HG02943 (cell line): ENCODE measurements around the gene FAM117B.

Experiments used
- ATAC-seq: cut with Tn5 transposase; IDR thresholded peaks from one replicate; pipeline ENCODE4 v1.9.1; 2021; ENCODE audit warnings: mild to moderate bottlenecking, low read depth, moderate library complexity; ENCODE audit not compliant: unreplicated experiment

FAM117B gene

DNA sequence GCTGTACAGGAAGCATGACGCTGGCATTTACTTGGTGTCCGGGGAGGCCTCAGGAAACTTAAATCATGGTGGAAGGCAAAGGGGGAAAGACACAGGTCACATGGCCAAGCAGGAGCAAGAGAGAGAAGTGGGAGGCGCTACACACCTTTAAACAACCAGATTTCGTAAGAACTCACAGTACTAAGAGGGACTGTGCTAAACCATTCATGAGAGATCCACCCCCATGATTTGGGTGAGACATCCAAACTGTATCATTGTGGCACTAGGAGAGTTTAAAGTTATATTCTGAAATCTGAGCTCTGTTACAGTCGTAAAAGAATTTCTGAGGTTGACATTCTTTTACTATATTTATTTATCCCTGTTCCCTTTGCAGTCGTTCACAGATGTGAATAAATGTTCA lies 120.2 kb downstream of the FAM117B start:
- no peak for ATAC-seq

DNA sequence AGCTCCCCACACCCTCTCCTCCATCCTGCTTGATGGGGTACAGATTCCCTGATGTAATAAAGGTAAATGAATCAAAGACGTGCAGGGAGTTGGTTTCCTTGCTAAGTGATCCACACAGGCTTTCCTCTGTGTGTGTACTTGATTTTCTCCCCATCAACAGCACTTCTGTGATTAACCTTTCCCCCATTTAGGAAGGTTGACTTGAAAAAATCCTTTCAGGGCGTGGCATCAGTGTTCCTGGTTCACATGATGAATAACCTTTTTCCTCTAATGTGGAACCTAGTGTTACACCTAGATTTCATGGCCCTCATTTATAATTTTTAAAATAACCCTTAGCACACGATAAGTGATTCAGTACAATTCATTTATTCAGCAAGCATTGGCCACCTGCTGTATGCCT lies 121.8 kb downstream of the FAM117B start:
- no peak for ATAC-seq

DNA sequence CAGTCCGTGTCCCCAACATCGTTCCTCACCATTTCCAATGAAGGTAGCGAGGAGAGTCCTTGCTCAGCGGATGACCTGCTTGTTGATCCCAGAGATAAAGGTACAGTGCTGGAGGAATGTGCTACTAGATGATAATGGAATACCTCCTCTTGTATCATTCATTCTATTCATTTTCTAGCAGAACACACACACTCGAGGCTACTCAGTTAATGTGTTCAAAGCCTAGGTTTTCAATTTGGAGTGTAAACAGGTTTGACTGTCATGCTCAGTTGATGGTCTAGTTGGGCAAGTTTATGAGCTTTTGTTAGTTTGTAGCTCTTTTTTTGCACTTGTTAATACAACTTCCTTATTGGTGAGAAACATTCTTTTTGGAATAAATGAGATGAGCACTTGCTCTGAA lies 122.6 kb downstream of the FAM117B start:
- no peak for ATAC-seq

DNA sequence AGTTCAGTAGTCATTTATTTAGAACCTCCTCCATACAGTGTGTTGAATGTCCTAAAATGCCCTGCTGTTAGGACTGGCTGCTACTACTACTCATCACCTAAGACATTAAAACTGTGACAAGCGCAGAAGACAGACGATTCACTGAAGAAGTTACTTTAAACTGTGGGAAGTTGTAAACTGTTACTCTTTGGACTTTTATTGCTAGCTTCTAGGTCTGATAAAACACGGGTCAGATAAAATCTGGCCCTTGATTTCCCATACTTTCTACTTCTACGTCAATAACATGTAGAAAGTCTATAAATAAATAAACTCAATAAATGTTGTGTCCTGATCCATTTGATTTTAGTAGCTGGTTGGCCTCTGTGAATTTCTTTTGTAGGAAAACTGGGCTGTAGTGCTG lies 123.4 kb downstream of the FAM117B start:
- no peak for ATAC-seq

- no peak for ATAC-seq
These were observed 123.8 kb downstream of the FAM117B start for GRCh38 chr2:202758604-202759003.

GRCh38 chr2:202760848-202761247 lies 126.1 kb downstream of the FAM117B start:
- no peak for ATAC-seq

GRCh38 chr2:202762556-202762955 lies 127.8 kb downstream of the FAM117B start:
- no peak for ATAC-seq

DNA sequence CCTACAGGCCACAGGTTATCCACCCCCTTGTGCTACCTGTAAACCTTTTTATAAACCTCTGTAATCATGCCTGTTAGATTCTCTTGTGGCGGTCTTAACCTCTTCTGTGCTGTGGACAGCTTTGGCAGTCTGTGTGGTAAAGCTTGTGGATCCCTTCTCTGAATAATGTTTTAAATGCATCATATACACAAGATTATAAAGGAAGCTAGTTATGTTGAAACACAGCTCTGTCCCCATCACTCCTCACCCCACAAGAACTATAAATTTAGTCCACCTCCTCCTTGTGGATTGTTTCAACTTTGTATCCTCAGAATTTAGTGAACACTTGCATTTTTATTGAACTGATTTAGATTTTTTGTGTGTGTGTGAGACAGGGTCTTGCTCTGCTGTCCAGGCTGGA lies 129.1 kb downstream of the FAM117B start:
- no peak for ATAC-seq

DNA sequence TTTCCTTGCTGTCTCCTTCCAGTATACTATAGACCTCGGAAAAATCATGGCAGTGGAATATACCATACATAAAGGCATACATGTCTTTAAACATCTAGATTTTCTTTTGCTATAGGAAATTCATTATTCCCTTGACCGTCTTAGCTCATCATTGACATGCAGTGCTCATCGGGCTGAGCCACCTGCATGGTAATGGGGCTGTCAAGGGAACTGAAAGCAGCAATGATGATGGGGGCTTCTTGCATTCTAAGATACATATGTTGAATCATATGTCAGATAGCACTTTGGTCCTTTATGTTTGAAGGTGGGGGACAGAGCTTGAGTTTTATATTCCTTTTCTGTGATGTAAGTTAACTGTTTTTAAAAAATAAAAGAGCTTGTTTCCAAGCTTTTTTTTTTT lies 130.2 kb downstream of the FAM117B start:
- no peak for ATAC-seq

DNA sequence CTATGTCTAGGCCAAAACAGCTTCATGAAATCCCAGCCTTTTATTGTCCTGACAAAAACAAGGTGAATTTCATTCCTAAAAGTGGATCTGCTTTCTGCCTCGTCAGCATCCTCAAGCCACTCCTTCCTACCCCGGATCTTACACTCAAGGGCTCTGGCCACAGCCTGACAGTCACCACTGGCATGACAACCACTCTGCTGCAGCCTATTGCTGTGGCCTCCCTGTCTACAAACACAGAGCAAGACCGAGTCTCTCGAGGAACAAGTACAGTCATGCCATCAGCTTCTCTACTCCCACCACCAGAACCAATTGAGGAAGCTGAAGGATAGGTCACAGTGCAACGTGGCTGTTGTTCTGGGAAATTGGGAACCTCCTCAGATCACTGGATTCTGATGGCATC lies 130.7 kb downstream of the FAM117B start:
- no peak for ATAC-seq

DNA sequence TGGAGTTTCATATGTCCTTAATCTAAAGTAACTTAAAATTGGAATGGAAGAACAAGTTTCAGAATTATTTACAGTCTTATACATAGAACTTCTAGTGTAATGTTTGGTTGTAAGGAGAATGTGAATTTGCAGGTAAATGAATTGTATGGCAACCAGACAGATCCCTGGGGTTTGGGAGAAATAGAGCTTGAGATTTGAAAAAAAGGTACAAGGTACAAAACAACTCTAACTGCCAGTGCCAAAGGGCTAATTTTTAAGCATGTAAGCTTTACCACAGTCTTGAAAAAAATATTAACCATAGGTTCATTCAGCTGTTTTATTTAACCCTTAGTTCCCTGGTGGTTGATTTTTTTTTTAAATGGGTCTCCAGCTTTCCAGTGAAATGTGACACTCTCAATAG lies 133.5 kb downstream of the FAM117B start:
- ATAC-seq = no peak

DNA sequence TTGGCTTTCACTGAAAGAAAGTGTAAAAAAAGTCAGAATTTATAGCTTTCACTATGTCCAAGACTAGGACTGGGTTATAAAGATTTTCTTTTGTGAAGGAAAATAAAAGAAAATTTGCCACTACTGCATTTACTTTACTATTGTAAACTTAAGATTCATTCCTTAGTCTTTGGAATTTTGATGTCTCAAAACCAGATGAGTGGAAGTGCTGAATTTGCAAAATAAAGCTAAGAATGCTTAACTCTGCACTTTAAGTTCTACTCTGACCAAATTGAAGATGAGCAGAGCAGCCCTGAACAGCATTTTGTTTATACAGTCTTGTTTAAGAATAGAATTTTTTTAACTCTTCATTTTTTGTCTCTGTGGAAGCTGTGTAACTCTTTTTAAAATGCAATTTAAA lies 134.4 kb downstream of the FAM117B start:
- no peak for ATAC-seq

DNA sequence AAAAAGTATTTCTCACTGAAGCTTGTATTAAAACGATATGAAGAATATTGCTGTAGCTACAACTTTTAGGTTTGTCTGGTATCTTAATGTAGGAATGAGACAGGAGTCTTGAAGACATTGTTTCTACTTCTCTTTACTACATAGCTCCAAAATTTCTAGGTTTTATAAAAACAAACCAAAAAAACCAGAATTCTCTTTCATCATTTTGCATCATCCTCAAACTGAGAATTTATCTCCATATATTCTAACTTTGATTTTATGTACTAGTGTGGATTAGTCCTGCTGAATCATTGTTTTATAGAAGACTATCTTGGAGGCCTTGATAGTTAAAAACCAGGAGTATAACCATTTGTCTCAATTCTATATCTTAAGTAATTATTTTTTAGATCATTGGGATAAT lies 136.6 kb downstream of the FAM117B start:
- ATAC-seq = no peak

- ATAC-seq = no peak
These were observed 137.1 kb downstream of the FAM117B start for GRCh38 chr2:202771741-202772460.

DNA sequence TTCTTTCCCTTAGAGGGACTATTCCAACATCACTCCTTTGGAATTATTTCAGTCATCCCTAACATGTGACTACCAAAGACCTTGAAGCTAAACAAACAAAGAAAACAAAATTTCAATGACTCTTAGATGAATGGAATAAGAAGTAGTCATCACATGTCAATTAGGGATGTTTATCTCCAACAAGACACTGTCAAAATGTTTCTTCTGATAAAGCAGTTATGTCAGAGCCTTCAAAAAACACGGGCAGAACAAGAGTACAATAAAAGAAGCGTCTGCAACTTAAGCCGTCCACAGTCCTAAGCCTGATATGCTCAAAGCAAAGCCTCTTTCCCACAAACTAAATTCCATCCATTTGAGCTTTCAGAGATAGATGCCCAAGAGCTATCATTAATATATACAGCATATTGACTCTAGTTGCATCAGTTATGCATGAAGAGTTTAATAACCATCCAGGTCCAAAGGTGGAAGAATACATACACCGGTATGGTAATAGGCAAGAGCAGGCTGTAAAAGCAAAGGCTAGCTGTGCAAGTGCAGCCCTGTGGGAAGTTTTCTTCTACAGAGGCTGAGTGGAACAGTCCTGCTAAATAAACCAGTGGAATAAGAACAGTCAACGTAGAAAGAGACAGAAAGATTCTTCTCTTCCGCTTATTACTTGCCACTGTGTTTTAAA lies 138.7 kb downstream of the FAM117B start:
- no peak for ATAC-seq

DNA sequence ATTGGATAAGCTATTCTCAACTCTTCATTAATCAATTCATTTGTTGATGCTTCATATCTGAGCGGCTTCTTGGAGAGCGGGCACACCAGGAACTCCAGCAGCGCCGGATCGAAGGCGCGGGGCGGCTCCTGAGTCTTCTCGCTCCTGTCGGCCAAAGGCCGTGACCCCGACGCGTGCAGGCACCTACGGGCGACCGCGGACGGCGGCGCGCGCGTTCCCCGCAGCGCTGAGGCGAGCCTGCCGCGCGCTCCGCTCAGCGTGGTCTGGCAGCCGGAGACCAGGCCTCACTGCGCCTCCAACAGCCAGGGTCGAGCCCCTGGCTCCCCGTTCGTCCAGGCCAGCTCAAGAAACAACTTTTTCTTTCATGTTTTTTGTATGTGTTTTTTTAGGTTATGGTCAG lies 139.3 kb downstream of the FAM117B start:
- no peak for ATAC-seq

GRCh38 chr2:202778217-202778616 lies 143.4 kb downstream of the FAM117B start:
- ATAC-seq = no peak

GRCh38 chr2:202780514-202781021 lies 145.8 kb downstream of the FAM117B start:
- peak; percentile 90 for ATAC-seq

- ATAC-seq = no peak
These were observed 148.3 kb downstream of the FAM117B start for GRCh38 chr2:202782940-202783558.

- no peak for ATAC-seq
These were observed 152.1 kb downstream of the FAM117B start for GRCh38 chr2:202786842-202787241.

DNA sequence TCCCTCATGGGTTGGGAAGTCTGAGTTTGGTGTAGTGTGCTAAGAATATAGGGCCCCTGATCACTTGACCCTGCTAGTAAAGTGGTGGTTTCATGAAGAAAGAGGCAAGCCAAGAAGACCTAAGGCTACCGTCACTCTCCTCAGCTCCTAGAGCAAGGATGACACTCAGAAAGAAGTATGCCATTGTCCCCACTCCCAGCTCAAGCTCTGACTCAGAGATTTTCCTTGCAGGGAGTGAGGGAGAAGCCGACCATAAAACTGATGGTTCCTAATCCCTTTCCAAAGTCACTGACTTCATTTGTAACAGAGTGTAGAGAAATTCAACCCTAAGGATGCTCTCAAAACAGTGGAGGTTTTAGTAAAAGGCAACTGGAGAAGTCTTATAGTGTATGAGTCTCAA lies 155.9 kb downstream of the FAM117B start:
- no peak for ATAC-seq

DNA sequence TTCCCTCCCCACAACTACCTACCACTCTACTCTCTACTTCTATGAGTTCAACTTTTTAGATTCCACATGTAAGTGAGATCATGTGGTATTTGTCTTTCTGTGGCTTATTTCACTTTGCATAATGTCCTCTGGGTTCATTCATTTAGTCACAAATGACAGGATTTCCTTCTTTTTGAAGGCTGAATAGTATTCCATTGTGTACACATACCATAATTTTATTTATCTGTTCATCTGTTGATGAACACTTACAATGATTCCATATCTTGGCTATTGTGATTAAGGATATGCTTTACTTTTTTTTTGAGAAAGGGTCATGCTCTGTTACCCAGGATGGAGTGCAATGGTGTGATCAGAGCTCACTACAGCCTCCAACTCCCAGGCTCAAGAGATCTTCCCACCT lies 163.2 kb downstream of the FAM117B start:
- ATAC-seq = no peak
